T-helper 2 cell treated with Interferon-gamma antibody and Interleukin-4, amounts not matched to agents 100 ng/mL and 5 ng/mL, for 36 hours (primary cell): ENCODE measurements around the gene ZNF385C. TPM values are rescaled to one million over a fixed set of nuclear protein-coding genes. Genes with fewer than 3 reads are reported as not detected.
"Not testable (repeated sequence)": the region's sequence is repeated elsewhere in the genome, so short reads cannot be mapped to it uniquely, and the experiment has no call there.

Source experiments
- intact Hi-C: fragments of 100-400 bp; cut with micrococcal nuclease; formaldehyde crosslinking; loops from one replicate; pipeline ENCODE4 v1.15.1; 2023
- total RNA-seq: library from RNA; stranded (reverse); gene quantifications from 2 replicates; pipeline ENCODE4 v1.2.3, GENCODE V29; 2022

Gene ZNF385C, protein sequence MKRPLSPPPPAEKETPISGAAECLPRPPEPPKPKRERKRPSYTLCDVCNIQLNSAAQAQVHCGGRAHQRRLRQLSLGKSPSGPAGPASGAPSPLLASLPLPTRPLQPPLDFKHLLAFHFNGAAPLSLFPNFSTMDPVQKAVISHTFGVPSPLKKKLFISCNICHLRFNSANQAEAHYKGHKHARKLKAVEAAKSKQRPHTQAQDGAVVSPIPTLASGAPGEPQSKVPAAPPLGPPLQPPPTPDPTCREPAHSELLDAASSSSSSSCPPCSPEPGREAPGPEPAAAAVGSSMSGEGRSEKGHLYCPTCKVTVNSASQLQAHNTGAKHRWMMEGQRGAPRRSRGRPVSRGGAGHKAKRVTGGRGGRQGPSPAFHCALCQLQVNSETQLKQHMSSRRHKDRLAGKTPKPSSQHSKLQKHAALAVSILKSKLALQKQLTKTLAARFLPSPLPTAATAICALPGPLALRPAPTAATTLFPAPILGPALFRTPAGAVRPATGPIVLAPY
- not detected in 2 replicates for total RNA-seq

DNA sequence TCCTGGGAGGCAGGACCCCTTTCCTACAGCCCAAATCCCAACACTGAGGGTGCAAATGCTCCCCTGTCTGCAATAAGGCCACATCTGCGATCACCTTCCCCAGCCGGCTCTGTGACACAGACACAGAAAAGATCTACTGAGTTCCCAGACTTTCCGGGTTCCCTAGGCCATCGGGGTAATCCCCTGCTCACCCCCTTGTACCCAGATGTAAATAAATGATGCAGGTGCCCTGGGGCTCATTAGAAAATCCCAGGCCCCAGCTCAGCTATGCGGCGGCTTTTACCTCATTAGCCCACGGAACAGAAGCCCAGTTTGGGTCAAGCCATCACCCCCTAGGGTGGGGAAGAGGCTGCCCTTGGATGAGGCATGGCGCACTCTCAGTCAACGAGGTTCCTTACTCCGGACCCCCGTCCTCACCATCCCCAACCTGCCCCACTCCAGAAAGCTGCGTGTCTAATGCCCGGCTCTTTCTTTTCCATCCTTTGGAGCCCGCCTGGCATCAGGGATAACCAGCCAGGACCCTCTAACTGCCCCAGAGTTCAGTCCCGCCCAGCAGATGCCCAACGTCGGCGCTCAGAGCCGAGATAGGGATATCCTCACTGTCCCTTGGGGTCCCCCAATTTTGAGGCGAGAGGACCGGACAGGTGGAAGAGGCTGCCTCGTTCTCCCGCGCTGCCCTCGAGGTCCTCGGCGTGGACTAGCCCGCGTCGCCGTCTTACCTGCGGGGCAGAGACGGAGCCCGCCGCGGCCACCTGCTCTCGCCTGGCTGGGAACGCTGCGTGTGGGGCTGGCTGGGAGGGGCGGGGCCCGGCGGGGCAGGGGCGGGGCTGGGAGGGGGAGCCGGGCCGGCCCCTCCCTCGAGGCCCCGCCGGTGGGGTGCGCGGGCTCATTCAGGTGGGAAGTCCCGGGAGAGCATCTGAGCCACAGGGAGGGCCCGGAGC is at the start of gene ZNF385C:
Gene ZNF385C, minus strand, starts transcription at position 783 of the 941 bp plus-strand sequence. CDS start 35,417 bp downstream, outside the sequence.
- intact Hi-C loops: no loop called here

DNA sequence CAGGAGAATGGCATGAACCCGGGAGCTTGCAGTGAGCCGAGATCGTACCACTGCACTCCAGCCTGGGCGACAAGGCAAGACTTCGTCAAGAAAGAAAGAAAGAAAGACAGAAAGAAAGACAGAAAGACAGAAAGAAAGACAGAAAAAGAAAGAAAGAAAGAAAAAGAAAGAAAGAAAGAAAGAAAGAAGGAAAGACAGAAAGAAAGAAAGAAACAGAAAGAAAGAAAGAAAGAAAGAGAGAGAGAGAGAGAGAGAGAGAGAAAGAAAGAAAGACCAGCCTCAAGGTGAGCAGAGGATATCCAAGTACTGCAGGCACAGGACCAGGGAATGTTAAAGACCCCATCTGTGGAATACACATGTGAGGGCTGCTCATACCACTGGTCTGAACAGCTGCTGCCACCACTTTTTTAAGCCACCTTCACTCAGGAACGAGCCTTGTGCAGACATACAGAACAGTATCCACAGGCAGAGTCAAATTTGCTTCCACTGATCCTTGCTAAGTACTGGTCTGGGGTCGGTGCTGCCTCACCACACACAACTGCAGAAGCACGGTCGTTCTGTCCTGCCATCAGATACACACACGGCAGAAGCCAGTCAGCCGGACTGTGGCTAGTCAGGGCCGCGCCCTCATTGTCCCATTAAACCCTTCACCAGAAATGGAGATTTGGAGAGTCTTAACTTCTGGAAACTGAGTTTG is 48.8 kb upstream of the ZNF385C start:
- intact Hi-C loops: no loop called here

DNA sequence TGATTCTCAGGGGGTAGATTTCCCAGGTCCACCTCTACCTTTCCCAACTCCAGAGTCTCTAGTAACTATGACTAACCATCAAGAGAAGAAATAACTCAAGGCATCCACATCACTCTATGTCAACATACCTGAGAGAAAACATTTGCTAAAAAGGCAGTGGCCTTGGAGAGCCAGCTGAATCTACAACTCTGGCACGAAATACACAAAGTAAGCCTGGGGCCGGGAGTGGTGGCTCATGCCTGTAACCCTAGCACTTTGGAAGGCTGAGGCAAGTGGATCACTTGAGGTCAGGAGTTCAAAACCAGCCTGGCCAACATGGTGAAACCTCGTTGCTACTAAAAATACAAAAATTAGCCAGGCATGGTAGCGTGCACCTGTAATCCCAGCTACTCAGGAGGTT is 44.9 kb upstream of the ZNF385C start:
- intact Hi-C loops: not testable (repeated sequence)

DNA sequence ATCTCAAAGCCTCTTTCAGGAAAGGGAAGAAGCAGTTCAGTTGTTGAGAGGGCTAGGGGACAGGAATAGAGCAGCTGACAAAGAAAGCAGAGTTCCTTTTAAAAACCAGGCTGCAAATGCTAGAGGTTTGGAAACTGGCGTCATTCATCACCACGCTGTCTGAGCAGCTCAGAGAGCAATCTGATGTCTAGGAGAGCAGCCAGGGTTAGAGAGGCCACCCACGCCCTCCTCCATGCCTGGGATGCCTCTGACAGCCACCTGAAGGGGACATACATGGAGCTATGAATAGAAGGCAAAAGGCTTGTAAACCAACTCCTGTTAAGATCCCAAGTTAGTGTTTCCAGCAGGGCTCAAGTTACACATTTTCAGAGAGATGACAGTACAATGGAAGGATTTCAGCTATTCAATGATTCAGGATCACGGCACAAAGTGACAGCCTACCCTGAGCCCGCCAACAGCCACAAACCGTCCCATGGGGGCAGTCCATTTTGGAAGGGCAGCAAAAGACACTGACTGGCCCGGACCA is 44.2 kb upstream of the ZNF385C start:
- intact Hi-C loops: no loop called here

DNA sequence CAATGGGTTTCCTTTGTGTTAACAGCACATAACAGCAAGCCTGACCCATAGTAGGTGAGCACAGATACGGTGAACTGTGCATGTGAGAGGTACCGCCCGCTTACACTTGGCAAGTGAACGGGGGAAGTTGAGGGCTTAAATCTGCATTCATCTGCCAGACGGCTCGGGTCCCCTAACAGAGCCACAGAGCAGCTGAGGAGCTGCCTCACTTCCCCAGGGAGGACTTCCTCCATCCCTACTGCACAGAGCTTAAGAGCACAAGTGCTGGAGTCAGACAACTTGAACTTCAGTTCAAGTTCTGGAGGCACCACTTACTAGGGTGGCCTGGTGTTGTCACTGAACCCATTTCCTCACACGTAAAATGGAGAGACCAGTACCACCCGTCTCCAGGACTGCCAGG is 43.1 kb upstream of the ZNF385C start:
- intact Hi-C loops: no loop called here

DNA sequence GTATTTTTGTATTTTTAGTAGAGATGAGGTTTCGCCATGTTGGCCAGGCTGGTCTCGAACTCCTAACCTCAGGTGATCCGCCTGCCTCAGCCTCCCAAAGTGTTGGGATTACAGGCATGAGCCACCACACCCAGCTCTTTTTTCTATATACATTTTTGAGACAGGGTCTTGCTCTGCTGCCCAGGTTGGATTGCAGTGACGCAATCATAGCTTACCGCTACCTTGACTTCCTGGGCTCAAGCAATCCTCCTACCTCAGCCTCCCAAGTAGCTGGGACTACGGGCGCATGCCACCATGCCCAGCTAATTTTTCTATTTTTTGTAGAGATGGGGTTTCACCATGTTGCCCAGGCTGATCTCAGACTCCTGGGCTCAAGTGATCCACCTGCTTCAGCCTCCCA is 42.4 kb upstream of the ZNF385C start:
- intact Hi-C loops: not testable (repeated sequence)

DNA sequence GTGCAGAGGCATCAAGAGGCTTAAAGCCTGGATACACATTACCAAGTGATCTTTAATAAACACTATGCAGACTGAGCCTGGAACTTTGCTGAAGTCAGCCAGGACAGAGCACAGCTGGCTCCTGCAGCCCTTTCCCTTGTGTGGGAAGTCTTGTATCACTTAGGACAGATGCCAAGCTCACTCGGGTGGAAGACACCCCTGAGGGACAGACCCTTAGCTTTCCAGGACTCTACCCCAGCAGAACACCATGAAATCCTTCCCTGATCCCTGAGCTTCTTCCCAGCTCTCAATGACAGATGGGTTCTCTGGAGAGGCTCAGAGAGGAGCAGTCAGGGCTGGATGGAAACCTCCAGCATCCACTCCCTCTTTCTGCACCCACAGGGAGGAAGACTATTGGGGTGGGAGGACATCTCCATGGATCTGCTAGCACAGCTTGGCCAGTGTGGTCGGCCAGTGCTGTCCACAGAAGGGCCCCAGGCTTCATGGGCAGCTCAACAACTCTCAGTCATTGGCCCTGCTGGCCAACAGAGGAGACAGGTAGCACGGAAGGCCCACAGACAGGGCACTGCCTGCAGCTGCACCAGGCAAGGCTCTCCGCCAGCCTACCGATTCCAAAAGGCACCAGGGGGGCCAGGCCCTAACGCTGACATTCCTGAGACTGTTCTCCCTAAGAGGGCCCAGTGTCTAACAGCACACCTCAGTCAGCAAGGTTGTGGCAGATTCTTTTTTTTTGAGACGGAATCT is 40.6 kb upstream of the ZNF385C start:
- intact Hi-C loops: no loop called here

DNA sequence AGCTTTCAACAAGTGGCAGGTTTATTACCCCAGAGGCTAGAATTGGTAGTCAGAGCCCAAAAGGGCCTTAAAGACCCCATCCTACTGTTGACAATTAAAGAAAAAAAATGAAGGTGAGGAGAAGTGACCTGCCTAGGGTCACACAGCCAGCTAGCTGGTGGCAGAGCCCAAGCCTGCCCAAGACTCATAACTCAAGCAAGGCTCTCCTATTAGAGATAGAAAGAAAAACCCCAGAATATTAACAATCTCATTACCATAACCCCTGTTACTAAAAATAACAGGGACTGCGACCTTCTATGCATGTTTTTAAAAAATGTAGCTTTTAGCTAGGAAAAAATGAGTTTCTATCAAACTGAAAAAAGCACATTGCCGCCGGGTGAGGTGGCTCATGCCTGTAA is 38.4 kb upstream of the ZNF385C start:
- intact Hi-C loops: no loop called here

DNA sequence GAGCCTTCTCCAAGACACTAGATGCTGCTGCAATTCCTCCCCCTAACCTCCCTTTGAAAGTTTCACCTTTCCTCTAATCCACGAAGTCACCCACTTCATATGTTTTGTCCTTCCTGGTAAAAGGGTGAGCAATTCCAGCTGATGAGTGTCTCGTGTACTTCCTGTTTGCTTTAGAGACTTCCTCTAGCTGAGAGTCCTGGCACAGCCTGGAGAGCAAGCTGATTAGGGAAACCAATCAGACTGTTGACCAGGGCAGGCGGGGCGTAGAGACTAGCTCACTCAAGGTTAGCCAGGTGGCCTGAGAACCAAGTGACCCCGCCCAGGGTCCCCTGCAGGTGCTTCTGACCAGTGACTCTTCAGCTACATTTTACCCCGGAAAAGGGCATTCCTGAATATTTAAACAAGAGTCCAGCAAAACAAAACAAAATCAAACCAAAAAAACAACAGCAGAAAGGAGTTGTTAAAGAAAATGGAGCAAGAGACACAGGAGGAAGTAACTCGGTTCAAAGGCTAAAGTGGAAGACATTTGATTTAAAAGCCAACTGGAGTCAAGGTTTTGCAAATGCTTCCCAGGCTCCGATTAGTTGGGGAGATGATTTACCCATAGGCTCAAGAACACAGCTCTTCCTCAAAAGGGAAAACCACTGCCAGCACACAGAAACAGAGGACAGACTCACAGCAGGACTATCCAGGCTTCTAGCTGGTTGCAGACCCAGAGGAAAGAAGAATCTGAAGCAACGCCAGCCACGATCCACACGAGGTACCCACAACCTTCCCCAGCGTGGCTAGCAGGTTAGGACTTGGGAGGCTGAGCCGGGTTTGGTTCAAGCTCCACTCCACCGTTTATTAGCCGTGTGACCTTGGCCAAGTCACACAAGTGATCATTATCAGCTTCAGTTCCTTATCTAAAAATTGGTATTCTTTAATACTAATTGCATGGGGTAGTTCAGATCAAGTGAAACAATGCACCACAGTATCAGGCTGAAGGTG is 37.7 kb upstream of the ZNF385C start:
- intact Hi-C loops: no loop called here

DNA sequence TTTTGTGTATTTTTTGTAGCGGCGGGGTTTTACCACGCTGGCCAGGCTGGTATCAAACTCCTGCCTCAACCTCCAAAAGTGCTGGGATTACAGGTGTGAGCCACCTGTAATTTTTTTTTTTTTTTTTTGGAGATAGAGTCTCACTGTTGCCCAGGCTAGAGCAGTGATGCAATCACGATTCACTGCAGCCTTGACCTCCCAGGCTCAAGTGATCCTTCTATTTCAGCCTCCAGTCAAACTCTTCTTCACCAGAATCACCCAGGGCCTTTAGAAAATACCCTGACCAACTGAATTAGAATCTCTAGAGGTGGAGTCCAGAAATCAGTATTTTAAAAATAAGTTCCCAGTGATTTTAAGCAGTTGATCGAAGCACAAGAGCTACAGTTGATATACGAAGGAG is 36.9 kb upstream of the ZNF385C start:
- intact Hi-C loops: no loop called here

DNA sequence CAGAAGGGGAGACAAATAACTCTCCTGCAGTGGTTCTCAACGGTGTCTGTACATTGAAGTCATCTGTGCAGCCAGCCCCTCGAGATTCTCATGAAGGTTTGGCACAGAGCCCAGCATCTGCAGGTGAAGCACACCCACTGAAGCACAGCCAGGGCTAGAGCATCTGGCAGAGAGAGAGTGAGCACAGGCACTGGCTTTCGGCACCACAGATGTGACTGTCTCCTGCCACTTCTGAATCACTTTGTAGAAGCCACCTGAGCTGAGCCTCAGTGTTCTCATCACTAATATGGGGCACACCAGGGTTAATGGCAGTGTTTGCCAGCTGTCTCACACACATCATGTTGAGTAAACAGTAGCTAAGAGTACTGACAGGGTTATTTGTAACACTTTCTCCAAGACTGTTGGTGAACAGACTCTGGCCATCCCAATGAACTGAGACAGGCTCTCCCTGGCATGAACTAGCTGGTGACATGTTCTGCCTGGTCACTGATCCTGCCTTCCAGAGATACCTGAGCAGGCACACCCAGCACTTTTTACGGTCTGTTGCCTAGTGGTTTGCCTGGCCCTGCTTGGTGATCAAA is 35.3 kb upstream of the ZNF385C start:
- intact Hi-C loops: no loop called here

DNA sequence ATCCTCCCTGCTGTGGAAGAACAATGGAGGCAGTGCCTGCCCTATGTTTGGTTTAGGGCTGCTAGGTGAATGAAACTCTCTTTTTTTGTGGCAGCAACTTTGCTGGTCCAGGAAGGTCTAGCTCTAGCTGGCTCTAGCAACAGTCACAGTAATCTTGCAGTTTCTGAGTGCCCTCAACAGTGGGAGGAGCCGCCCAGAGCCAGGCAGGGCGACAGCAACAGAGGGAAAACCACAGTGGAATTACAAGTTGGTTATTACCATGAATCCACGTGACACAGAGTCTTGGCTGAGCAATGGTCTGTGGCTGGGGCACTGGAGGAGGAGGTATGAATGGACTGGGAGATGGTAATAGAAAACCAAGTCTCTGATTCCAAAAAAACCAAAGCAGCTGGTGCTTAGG is 34.7 kb upstream of the ZNF385C start:
- intact Hi-C loops: no loop called here

DNA sequence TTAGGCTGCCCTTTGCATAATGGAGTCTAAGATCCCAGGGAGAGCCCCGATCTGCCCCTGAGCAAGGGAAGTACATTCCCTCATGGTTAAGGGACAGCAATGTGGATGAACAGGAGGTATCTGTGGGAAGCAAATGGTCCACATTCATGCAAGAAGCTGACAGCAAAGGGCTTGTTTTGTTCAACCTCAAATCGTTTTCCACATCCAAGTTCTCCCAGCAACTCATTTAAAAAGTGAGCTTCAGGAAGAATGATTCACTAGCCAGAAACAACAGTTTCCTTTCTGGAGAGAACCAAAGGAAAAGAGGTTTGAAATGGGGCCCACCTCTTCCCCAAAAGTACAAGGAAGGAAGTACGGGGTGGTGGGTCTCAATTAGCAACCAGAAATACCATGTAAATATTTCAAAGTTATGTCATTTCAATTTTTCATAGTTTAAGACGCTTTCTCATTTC is 33.7 kb upstream of the ZNF385C start:
- intact Hi-C loops: no loop called here

DNA sequence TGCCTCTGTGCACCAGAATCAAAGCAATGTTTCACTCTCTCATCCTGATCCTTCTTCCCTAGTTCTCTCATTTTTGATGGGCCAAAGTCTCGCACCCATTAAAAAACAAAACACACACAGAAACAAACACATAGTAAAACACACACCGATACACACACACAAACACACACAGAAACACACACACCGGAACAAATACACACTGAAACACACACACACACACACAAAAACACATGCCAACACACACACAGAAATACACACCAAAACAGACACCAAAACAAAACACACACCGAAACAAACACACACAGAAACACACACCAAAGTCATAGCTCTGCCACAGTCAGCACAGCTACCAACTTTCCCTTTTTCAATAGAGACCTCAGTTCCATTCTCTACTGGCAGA is 33.0 kb upstream of the ZNF385C start:
- intact Hi-C loops: no loop called here

DNA sequence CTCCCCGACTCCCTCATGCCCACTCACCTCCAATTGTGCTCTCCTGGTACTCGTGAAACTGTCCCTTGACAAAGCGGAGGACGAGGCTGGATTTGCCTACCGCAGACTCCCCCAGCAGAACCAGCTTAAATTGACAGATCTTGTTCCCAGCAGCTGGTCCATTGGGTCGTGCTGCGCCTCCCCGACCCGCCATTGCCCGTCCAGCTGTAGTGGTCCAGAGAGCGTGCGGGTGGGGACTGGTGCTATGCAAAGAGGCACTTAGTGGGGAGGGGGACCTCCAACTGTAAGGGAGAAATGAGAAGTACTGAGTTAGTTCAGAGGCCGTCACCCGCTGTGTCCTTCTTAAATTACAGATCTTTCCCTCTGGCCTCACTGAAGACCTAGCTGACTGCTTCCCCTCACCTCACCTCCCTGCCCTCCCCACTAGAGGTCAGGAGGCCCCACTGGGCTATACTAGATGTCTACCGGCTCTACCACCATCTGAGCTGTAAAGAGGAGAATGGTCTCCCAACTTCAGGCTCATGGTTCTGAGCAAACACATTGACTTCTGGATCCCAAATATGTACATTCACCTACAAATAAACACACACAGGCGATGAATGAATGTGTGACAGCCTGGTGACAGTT is 32.1 kb upstream of the ZNF385C start:
- intact Hi-C loops: no loop called here

DNA sequence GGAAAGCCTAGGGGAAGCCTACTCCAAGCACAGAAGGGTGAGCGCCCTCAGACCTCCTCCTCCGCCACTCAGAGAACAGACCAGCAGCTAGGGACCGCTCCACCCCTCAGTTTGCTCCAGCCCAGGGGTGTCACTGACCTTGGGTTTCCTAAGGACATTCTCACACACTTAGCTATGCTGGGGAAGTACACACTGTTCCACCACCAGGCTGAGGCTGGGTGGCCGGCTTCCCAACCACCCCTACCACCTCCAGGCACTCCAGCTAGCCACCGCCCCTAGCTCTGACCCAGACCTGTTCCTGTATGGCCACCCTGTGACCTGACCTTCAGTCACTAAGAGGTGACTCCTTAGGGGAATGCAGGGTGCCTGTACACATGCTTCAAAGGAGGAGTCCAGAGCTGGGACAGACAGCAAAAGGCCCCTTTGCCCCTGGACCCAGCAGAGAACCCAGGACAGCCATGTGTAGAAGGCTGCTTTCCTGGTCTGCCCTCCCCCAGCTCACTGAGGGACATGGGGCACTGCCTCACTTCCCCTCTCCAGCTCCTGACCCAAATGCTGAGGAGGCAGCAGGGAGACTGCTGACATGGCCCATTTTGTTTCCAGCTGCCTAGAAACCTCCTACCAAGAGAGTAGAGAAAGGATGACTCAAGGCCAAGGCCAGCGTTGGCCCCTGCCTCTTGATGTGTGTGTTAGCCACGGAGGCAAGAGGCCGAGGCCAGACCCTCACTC is 31.0 kb upstream of the ZNF385C start:
- intact Hi-C loops: no loop called here

DNA sequence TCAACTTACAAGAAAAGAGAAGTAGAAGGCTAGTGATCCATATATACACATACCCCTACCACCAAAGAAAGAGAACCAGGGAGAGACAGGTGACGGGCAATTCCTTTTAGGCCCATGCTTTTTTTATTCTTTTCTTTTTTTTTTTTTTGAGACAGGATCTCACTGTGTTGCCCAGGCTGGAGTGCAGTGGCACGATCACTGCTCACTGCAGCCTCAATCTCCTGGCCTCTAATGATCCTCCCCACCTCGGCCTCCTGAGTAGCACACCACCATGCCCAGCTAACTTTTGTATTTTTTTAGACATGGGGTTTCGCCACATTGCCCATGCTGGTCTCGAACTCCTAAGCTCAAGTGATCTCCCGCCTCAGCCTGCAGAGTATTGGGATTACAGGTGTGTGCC is 29.1 kb upstream of the ZNF385C start:
- intact Hi-C loops: no loop called here

DNA sequence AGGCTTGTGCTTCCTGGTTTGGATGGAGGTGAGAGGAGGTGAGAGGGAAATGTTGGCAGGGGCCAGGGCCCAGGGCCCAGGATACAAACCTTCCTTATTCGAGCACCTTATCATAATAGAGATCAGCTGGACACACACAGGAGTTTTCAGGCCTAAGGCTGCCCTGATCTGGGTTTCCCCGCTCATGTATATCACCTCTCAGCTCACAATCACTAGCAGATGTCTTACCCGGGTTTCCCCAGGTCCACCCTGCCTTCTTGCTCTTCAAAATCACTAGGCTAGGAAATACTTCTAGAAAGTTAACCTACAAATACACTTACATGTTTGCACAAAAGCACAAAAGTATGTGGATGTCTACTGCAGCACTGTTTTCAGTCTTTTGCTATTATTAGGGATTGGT is 28.6 kb upstream of the ZNF385C start:
- intact Hi-C loops: no loop called here
